Stomach smooth muscle (tissue), 2 donors: ENCODE results near the gene CD47.
A peak's percentile ranks its signal among the peaks of the same experiment; 100 is the strongest.

Source experiments
- H3K27ac ChIP-seq: one replicate; pipeline ENCODE4 v1.7.0; 2013; ENCODE audit warnings: mild to moderate bottlenecking, low read length, inconsistent platforms
- H3K27me3 ChIP-seq, 2 donors: one replicate each; pipeline ENCODE4 v1.7.0; 2013; ENCODE audit warnings: low read length in 2 of 2; ENCODE audit not compliant: insufficient read depth in 2 of 2, control insufficient read depth in 1 of 2
- H3K36me3 ChIP-seq, 2 donors: one replicate each; pipeline ENCODE4 v1.7.0; 2013; ENCODE audit warnings: low read length in 2 of 2; ENCODE audit not compliant: control insufficient read depth in 2 of 2, insufficient read depth in 2 of 2
- H3K4me1 ChIP-seq: one replicate; pipeline ENCODE4 v1.7.0; 2013; ENCODE audit warnings: low read length; ENCODE audit not compliant: control insufficient read depth, insufficient read depth
- H3K4me3 ChIP-seq, 2 donors: one replicate each; pipeline ENCODE4 v1.7.0; 2013; ENCODE audit warnings: low read length in 2 of 2
- H3K9ac ChIP-seq, 2 donors: one replicate each; pipeline ENCODE4 v1.7.0; 2013; ENCODE audit warnings: low read length in 2 of 2, mild to moderate bottlenecking in 1 of 2
- H3K9me3 ChIP-seq, 2 donors: one replicate each; pipeline ENCODE4 v1.7.0; 2013; ENCODE audit warnings: low read length in 2 of 2; ENCODE audit not compliant: control insufficient read depth in 2 of 2
- donor health status: healthy.
- donor health status: Pancreatic carcinoma.

CD47 gene

DNA sequence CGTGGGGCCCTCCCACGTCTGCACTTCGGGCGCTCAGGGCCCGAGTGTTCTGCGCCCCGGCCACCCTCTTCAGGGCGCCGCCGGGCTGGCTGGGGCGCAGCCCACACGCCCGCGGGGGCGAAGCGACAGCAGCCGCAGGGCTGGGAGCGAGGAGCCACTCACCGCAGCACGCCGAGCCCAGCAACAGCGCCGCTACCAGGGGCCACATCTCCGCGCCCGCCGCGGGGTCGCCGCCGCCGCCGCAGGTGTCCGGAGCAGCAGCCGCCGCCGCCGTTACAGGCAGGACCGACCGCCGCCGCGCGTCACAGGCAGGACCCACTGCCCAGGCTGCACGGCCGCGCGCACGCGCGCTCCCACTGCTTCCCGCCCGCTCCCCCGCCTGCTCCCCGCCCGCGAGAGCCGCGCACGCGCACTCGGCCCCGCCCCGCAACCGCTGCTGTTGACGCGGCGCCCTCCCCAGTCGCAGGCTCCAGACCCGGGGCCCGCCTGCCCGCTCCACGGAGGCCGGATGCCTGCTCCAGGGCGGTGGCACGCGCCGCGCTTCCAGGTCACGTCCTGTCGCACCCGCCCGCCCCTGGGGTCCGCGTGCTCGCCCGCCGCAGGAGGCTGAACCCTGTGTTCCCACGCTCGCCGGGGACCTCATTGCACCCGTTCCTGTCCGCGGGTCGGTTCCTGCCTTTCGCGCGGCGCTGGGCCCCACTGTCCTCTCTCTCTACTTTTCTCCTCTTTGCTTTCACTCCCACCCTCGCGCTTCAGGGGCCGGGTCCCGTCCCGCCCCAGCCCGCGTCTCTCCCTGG, at the start of gene CD47:
Gene CD47, minus strand, starts transcription at position 331 of the 797 bp plus-strand sequence. Its CDS starts 123 bp downstream, at position 208.
- no peaks in the 10 kb centered on the region for H3K9me3 ChIP-seq
- peak within 1 kb of the TSS; percentile 77 to 88 for H3K4me3 ChIP-seq
- no peaks in the 10 kb centered on the region for H3K27me3 ChIP-seq
- H3K9ac ChIP-seq = peak within 1 kb of the TSS; percentile 66 to 71
- H3K4me1 ChIP-seq = no peaks in the 10 kb centered on the region
- no peaks in the 10 kb centered on the region for H3K36me3 ChIP-seq
- peak within 1 kb of the TSS; percentile 56 for H3K27ac ChIP-seq

DNA sequence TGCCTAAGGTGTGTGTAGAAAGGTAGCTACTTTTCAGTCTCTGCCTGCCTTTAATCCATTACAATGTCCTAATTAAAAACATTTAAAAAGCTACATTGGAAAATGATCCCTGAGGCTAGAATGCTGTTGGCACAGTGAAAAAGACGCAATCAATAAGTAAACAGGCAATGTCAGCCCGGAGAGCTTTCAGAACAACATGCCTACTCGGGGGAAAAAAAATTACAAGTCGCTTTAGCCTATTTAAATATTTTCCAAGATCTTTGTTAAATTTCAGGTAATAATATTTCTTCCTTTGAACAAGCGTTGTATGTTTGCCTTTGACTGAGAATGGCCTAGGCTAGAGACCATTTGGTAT, 46.6 kb upstream of the CD47 start:
- H3K9ac ChIP-seq = no peak overlapping the region
- H3K9me3 ChIP-seq = no peaks in the 10 kb centered on the region
- H3K27ac ChIP-seq = no peak overlapping the region
- H3K4me3 ChIP-seq = no peak overlapping the region
- H3K27me3 ChIP-seq = no peaks in the 10 kb centered on the region
- H3K4me1 ChIP-seq = no peaks in the 10 kb centered on the region
- no peaks in the 10 kb centered on the region for H3K36me3 ChIP-seq

GRCh38 chr3:108136561-108137459, 46.0 kb upstream of the CD47 start:
- Histone ChIP-seq H3K36me3 (no peaks in the 10 kb centered on the region), H3K9ac (no peak overlapping the region), H3K9me3 (no peaks in the 10 kb centered on the region), H3K4me3 (no peak overlapping the region), H3K27me3 (no peaks in the 10 kb centered on the region), H3K4me1 (no peaks in the 10 kb centered on the region), H3K27ac (no peak overlapping the region)

DNA sequence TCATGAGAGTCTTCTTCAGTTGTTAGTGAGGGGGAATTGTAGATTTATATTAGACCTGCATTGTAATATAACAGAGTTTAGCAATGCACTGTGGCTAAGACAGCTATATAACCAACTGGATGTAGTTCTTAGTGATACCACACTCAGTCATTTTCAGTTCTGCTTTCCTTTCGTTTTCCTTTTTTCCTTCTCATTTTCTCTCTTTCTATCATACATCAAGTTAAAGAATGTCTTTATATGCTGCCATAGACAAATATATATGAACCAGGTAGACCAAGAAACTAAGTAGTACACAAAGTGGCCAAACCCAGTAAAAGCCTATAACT, 43.7 kb upstream of the CD47 start:
- Histone ChIP-seq H3K36me3 (no peaks in the 10 kb centered on the region), H3K27ac (no peak overlapping the region), H3K27me3 (no peaks in the 10 kb centered on the region), H3K4me3 (no peak overlapping the region), H3K9me3 (no peaks in the 10 kb centered on the region), H3K4me1 (no peaks in the 10 kb centered on the region), H3K9ac (no peak overlapping the region)

DNA sequence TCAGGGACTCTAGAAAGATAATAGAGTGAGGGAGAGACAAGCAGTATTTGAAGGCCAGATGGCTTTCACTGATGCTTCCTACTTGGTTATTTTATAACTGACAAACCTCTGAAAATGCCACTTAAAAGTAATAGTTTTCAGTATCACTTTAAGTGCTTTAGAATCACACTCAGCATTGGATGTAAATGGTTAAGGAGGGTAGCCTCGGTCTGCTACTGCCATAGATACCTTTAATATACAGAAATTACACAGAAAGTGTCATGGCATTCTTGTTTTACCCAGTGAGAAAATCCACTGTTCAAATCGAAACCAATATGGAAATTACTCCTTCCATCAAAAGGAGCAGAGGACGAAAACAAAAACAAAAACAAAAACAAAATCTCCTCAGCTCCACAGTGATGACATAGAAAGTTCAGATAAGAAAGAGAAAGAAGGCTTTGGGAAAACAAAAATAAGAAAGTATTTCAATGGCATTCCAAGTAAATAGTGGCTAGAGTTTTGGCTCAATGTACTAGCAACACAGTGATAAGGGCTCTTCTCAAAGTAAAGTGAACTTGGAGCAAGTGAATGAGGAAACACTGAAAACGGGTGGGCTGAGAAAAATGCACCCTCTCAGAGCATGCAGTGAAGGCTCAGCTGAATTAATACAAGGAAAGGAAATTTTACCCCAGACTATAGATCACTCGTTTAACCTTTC, 43.2 kb upstream of the CD47 start:
- H3K4me1 ChIP-seq = no peaks in the 10 kb centered on the region
- no peak overlapping the region for H3K27ac ChIP-seq
- H3K36me3 ChIP-seq = no peaks in the 10 kb centered on the region
- no peak overlapping the region for H3K9ac ChIP-seq
- no peaks in the 10 kb centered on the region for H3K9me3 ChIP-seq
- H3K4me3 ChIP-seq = no peak overlapping the region
- no peaks in the 10 kb centered on the region for H3K27me3 ChIP-seq

DNA sequence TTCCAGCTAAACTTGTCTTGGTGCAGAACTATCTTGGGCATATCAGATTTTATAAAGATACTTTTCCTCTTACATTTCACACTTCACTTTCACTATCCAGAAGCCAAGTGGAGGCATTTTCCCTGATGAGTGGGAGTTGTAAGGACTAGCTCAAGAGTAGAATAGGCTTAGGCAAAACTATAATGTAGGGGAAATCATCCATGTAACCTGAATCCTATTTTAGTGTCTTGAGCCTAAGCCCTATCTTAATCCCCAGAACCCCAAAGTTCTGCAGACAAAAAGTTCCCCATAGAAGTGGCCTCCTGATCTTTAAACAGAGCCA, 42.2 kb upstream of the CD47 start:
- Histone ChIP-seq H3K27ac (no peak overlapping the region), H3K4me1 (no peaks in the 10 kb centered on the region), H3K9me3 (no peaks in the 10 kb centered on the region), H3K27me3 (no peaks in the 10 kb centered on the region), H3K36me3 (no peaks in the 10 kb centered on the region), H3K9ac (no peak overlapping the region), H3K4me3 (no peak overlapping the region)

GRCh38 chr3:108131475-108132134, 40.8 kb upstream of the CD47 start:
- Histone ChIP-seq H3K4me1 (no peaks in the 10 kb centered on the region), H3K9ac (no peak overlapping the region), H3K27ac (no peak overlapping the region)

GRCh38 chr3:108130701-108131474, 40.1 kb upstream of the CD47 start:
- no peak overlapping the region for H3K9ac ChIP-seq
- no peak overlapping the region for H3K27ac ChIP-seq
- no peaks in the 10 kb centered on the region for H3K4me1 ChIP-seq
- H3K9me3 ChIP-seq = no peaks in the 10 kb centered on the region
- no peaks in the 10 kb centered on the region for H3K27me3 ChIP-seq
- no peaks in the 10 kb centered on the region for H3K36me3 ChIP-seq
- no peak overlapping the region for H3K4me3 ChIP-seq

More at GRCh38 chr3:108131475-108132134, 40.8 kb upstream of the CD47 start:
- Histone ChIP-seq H3K4me3 (no peak overlapping the region), H3K27me3 (no peaks in the 10 kb centered on the region), H3K36me3 (no peaks in the 10 kb centered on the region), H3K9me3 (no peaks in the 10 kb centered on the region)

DNA sequence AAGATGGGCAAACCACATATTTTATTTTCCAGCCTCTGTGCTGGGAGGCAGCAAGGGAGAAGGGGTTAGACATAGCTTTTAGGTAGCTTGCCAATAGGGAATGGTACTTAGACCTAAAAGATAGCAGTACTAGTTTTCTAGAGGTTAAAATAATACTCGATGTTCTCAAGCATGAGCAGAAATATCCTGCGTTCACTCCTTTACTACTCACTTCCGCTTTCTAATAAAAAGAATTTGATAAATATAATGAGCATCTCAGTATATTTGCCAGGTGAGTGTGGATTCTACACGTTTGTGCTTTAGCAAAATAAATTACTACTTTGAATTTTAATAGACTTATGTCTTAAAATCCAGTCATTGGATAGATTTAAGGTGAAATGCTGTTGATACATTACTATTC, 39.4 kb upstream of the CD47 start:
- no peaks in the 10 kb centered on the region for H3K27me3 ChIP-seq
- no peaks in the 10 kb centered on the region for H3K4me1 ChIP-seq
- H3K4me3 ChIP-seq = no peak overlapping the region
- H3K9me3 ChIP-seq = no peaks in the 10 kb centered on the region
- H3K27ac ChIP-seq = no peak overlapping the region
- H3K36me3 ChIP-seq = no peaks in the 10 kb centered on the region
- H3K9ac ChIP-seq = no peak overlapping the region
